ENCODE measurements around the gene PTPRK.

- TF ChIP-seq FOXK2 (IDR thresholded peaks at IDR 0.05) = no peak
- no peak for TF ChIP-seq SP1 (IDR thresholded peaks at IDR 0.05)
- no peak for TF ChIP-seq ELF4 (IDR thresholded peaks at IDR 0.05)
- no peak for TF ChIP-seq ARNT (IDR thresholded peaks at IDR 0.05)
- no peak for TF ChIP-seq CTBP1 (IDR thresholded peaks at IDR 0.05; ENCODE audit: borderline replicate concordance)
- no peak for TF ChIP-seq LEF1 (IDR thresholded peaks at IDR 0.05; ENCODE audit: borderline replicate concordance)
- no peak for TF ChIP-seq PKNOX1 (IDR thresholded peaks at IDR 0.05)
- TF ChIP-seq SUZ12 (IDR thresholded peaks at IDR 0.05) = no peak
- no peak for TF ChIP-seq TARDBP (IDR thresholded peaks at IDR 0.05)
- no peak for TF ChIP-seq BHLHE40 (IDR thresholded peaks at IDR 0.05; ENCODE audit: borderline replicate concordance)
- no peak for TF ChIP-seq FOXA1 (IDR thresholded peaks at IDR 0.05)
- no peak for TF ChIP-seq NFRKB (IDR thresholded peaks at IDR 0.05)
- TF ChIP-seq L3MBTL2 (conservative IDR thresholded peaks at IDR 0.05) = no peak
- TF ChIP-seq ZNF384 (IDR thresholded peaks at IDR 0.05) = no peak
Measured at GRCh38 chr6:128314190-128314589, 206.2 kb downstream of the PTPRK start.

All from HEK293T (cell line).